Activated T-helper 2 cell treated with anti-CD3 and anti-CD28 coated beads, Interferon-gamma antibody, Interleukin-2, Interleukin-4, amounts not matched to agents 10 μg/mL and 5 μg/mL and 100 μg/mL, durations not matched to agents 14 hours and 24 hours and 36 hours (primary cell): Measurements from ENCODE around the gene POLR3G. TPM values are rescaled to one million over a fixed set of nuclear protein-coding genes. Genes with fewer than 3 reads are reported as not detected.

Experiments
- DNase-seq: peaks from one replicate; pipeline ENCODE4 v3.0.0; 2021; ENCODE audit warnings: low spot score
- H3K27ac Mint-ChIP-seq: one replicate; pipeline ENCODE4 v1.8.0; 2021; ENCODE audit warnings: mixed read lengths
- H3K27me3 Mint-ChIP-seq: one replicate; pipeline ENCODE4 v1.8.0; 2021; ENCODE audit warnings: low read depth, mixed read lengths
- H3K36me3 Mint-ChIP-seq: one replicate; pipeline ENCODE4 v1.8.0; 2021; ENCODE audit warnings: low read depth, mixed read lengths
- H3K4me1 Mint-ChIP-seq: one replicate; pipeline ENCODE4 v1.8.0; 2021; ENCODE audit warnings: low read depth, mixed read lengths
- H3K4me3 Mint-ChIP-seq: one replicate; pipeline ENCODE4 v1.8.0; 2021; ENCODE audit warnings: low read depth, mild to moderate bottlenecking, moderate library complexity, mixed read lengths
- H3K9me3 Mint-ChIP-seq: one replicate; pipeline ENCODE4 v1.8.0; 2021; ENCODE audit warnings: mixed read lengths
- intact Hi-C: fragments of 100-400 bp; cut with micrococcal nuclease; formaldehyde crosslinking; loops from one replicate; pipeline ENCODE4 v1.15.1; 2023
- total RNA-seq: library from RNA; stranded (reverse); gene quantifications from 2 replicates; pipeline ENCODE4 v1.2.3, GENCODE V29; 2022

The POLR3G gene, protein sequence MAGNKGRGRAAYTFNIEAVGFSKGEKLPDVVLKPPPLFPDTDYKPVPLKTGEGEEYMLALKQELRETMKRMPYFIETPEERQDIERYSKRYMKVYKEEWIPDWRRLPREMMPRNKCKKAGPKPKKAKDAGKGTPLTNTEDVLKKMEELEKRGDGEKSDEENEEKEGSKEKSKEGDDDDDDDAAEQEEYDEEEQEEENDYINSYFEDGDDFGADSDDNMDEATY
- 17.1 and 18.6 TPM in 2 replicates for total RNA-seq

DNA sequence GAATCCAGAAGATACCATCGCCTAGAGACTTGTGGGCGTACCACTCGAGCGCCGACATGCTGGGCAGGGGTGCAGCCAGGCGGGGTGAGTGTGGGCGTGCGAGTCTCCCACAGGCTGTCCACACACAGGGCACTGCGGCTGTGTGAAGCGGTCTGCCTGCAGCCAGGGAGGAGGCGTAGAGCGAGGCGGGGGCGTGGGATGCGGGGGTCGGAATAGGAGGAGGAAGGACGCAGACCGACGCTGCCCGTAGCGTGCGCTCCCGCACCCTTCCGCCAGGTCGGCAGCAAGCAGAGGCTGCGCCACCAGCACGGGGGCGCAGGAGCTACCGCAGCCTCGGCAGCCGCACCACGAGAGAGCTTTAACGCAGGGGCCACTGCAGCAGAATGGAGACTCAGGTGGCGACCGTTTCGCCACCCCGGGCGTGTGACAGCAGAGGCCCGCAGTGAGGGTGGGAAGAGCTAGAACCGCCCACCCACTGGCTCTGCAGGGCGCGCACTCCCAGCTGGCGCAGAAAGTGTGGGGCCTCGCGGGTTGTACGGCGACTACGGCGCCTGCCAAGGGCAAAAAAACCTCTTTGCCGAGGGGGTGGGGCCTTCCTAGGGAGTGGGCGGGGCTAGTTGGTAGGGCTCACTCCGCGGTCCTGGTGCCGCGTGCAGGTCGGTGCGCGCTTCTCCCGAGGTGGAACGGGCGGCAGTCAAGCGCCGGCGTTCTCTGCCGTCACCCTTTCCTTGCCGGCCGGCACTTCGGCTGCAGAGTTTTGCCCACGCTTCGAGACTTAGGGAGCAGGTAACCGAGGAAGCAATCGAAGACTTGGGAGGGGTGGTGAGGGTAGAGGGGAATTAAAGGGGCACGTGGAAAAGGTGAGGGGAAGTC lies at the start of gene POLR3G, which contains the start of gene MBLAC2:
POLR3G (plus strand) TSS at position 630 of the 873 bp plus-strand sequence. CDS start 10,704 bp downstream, outside the sequence.
MBLAC2 (minus strand) TSS at position 537 of the 873 bp plus-strand sequence; CDS start at position 58, 479 bp downstream.
- Mint-ChIP-seq H3K27me3 (no peaks in the 10 kb centered on the region), H3K36me3 (peaks cover 23% of the 10 kb centered on the region), H3K4me3 (peak within 1 kb of the TSS; percentile 90), H3K4me1 (peaks cover 35% of the 10 kb centered on the region), H3K27ac (peak within 1 kb of the TSS; percentile 87), H3K9me3 (no peaks in the 10 kb centered on the region)
- DNase-seq: peak; percentile 88
- intact Hi-C loops: loop anchor here (1.0 to 2.0 kb wide), 3 partner anchors 36 to 65 kb away; partner anchors contain the start of genes CETN3 and LYSMD3

DNA sequence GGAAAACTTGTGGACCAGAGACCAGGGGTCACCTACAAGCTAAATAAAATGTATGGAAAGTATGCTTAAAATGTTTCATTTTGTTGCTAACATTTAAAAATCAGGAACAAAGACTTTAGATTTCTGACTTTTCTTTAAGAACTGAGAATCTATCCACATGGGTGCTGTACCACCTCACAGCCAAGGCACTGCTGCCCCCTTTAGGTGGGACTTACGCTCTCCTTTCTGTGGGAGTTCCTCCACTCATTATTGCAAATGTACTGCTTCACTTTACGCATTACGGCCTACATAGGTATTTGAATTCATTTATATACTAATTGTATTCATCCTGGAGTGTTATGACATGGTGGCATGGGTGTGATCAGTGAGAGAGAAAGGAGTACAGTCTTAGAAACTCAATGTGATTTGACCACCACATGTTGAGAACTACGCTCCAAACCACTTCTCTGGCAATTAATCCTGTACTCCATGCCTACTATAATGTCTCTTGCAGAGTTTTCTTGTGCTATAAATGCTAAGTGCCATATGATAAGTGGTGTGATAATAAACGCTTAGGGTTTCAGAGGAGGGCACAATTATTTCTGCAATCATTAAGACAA lies 40.4 kb upstream of the POLR3G start:
- Mint-ChIP-seq H3K9me3 (no peaks in the 10 kb centered on the region), H3K4me3 (no peak overlapping the region), H3K27me3 (peaks cover 35% of the 10 kb centered on the region), H3K36me3 (no peaks in the 10 kb centered on the region), H3K4me1 (peaks cover 9% of the 10 kb centered on the region), H3K27ac (no peak overlapping the region)
- DNase-seq: no peak
- intact Hi-C loops: no loop called here

DNA sequence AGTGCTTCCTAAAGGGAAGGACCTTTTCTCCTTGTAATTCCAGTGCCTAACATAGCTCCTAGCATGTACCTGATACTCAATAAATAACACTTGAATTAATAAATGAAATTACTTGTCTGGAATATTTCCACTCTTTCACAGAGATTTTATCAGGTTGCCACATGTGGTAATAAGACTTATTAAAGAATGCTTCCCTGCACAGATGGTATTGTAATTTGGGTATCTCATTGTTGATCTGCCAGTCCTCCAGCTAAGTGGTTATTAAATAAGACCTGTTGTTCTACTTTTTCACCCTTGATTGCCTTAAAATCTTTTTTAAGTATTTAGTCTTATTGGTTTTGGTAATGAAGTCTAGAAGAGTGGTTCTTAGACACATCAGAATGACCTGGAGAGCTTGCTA lies 37.0 kb upstream of the POLR3G start:
- no peaks in the 10 kb centered on the region for H3K36me3 Mint-ChIP-seq
- H3K27ac Mint-ChIP-seq: no peak overlapping the region
- H3K9me3 Mint-ChIP-seq: no peaks in the 10 kb centered on the region
- DNase-seq: no peak
- peaks cover 23% of the 10 kb centered on the region for H3K27me3 Mint-ChIP-seq
- no peak overlapping the region for H3K4me3 Mint-ChIP-seq
- peaks cover 18% of the 10 kb centered on the region for H3K4me1 Mint-ChIP-seq
- intact Hi-C loops: loop anchor here (2.0 kb wide), 2 partner anchors 29 to 37 kb away; partner anchors contain the start of genes CETN3, MBLAC2 and POLR3G

DNA sequence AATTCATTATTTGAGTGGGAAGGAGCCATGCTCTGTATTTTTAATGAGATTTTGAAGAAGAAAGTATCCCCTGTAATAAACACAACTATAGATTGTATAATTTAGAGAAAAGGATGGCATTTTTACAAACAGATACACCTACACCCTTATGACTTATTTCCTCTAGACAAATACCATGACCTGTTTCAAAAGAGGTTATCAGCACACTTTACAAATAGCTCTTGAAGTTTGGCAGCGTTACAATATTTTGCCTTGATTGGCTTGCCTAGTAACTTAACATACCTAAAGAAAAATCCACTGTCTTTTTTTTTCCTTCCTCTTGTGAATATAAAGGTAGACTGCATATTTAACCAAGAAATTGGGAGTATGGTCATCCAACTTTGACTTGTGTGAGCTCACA lies 36.6 kb upstream of the POLR3G start:
- Mint-ChIP-seq H3K4me3 (no peak overlapping the region), H3K9me3 (no peaks in the 10 kb centered on the region), H3K27me3 (peaks cover 23% of the 10 kb centered on the region), H3K27ac (no peak overlapping the region), H3K36me3 (no peaks in the 10 kb centered on the region), H3K4me1 (peaks cover 18% of the 10 kb centered on the region)
- intact Hi-C loops: loop anchor here (2.0 kb wide), 2 partner anchors 29 to 37 kb away; partner anchors contain the start of genes CETN3, MBLAC2 and POLR3G
- no peak for DNase-seq

DNA sequence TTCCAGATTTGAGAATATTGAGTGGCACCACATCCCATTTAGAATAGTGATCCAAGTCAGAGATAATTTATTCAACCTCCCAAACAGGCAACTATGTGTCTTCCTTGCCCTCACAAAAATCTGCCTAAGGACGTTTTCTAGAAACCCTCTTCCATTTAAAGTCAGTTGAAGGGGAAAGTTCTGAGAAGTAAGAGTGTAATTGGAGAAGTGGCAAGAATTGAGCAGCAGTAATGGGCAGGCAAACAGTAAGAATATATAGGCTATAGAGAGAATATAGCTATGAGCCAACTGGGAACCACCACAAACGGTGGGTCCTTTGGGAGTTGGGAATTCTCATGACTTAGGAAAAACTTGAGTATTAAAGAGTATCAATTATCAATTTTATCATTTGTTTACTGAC lies 34.0 kb upstream of the POLR3G start:
- Mint-ChIP-seq H3K27me3 (peaks cover 19% of the 10 kb centered on the region), H3K4me3 (no peak overlapping the region), H3K9me3 (no peaks in the 10 kb centered on the region), H3K4me1 (peaks cover 18% of the 10 kb centered on the region), H3K36me3 (no peaks in the 10 kb centered on the region), H3K27ac (no peak overlapping the region)
- intact Hi-C loops: no loop called here
- no peak for DNase-seq

DNA sequence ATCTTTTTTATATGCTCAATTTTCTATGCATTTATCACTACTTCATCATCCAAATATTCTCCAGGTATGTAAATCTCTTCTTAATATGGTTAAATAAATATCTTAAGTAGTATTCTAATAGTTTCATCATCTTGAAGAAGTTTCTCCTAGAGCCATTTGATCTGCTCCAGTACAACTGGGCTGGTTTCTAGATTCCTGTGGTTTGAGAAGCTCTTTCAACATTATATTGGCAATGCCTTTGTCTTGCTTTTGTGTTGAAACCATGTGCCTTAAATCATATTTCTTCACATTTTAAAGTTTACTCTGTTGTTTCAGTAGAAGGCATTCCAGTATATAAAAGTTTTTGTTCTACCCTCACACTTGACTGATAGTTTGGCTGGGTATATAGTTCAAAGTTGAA lies 27.7 kb upstream of the POLR3G start:
- no peaks in the 10 kb centered on the region for H3K4me1 Mint-ChIP-seq
- H3K27me3 Mint-ChIP-seq: peaks cover 3% of the 10 kb centered on the region
- DNase-seq: no peak
- no peaks in the 10 kb centered on the region for H3K9me3 Mint-ChIP-seq
- no peak overlapping the region for H3K27ac Mint-ChIP-seq
- intact Hi-C loops: no loop called here
- H3K36me3 Mint-ChIP-seq: no peaks in the 10 kb centered on the region
- no peak overlapping the region for H3K4me3 Mint-ChIP-seq

DNA sequence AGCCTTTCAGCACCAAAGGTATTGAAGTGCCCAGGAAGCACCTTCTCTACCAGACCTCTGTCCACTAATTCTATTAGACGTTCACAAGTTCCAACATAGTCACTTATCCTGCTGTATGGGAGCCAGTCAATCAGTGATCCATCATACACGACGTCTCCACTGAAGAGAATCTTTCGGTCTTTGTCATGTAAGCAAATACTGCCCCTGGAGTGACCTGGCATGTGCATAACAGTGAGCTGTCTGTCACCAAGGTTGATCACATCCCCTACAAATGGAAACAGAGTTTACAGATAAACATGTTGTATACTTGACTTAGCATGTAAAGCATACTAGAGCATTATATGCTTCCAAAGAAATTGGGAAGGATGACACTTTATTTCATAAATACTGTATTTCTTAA lies 13.4 kb upstream of the POLR3G start:
- H3K4me1 Mint-ChIP-seq: no peaks in the 10 kb centered on the region
- H3K36me3 Mint-ChIP-seq: no peaks in the 10 kb centered on the region
- no peak for DNase-seq
- H3K27ac Mint-ChIP-seq: no peak overlapping the region
- H3K27me3 Mint-ChIP-seq: no peaks in the 10 kb centered on the region
- H3K4me3 Mint-ChIP-seq: no peak overlapping the region
- no peaks in the 10 kb centered on the region for H3K9me3 Mint-ChIP-seq
- intact Hi-C loops: no loop called here

DNA sequence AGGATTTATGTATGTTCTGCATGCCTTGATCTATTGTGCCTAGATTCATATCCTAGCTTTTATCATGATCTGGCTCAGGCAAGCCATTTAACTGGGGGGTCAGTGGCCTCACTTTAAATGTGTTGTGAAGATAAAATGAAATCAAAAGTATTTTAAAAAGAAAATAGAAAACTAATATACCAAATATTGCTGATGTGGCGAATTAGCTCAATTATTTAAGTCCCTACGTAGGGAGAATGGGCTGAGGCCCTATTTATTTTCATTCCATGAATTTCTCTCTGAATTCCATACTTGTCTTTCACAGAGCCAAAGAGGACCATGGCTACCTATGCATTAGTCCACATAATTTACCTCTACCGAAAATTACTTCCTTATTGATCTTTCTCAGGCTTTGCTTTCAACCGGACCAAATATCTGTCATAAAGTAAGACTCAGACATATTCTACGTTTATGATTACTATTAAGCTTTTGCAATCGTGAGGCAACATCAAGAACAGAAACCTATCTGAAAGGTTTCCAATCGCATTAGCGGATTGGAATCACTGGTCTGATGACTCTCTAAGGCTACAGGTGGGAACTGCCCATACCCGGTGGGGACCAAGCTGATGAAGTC lies 1.8 kb upstream of the POLR3G start:
- no peaks in the 10 kb centered on the region for H3K27me3 Mint-ChIP-seq
- peaks cover 35% of the 10 kb centered on the region for H3K4me1 Mint-ChIP-seq
- H3K9me3 Mint-ChIP-seq: peaks cover 6% of the 10 kb centered on the region
- H3K36me3 Mint-ChIP-seq: peaks cover 37% of the 10 kb centered on the region
- no peak for DNase-seq
- H3K27ac Mint-ChIP-seq: peak overlapping the region; percentile 87
- H3K4me3 Mint-ChIP-seq: peak overlapping the region; percentile 90
- intact Hi-C loops: no loop called here

DNA sequence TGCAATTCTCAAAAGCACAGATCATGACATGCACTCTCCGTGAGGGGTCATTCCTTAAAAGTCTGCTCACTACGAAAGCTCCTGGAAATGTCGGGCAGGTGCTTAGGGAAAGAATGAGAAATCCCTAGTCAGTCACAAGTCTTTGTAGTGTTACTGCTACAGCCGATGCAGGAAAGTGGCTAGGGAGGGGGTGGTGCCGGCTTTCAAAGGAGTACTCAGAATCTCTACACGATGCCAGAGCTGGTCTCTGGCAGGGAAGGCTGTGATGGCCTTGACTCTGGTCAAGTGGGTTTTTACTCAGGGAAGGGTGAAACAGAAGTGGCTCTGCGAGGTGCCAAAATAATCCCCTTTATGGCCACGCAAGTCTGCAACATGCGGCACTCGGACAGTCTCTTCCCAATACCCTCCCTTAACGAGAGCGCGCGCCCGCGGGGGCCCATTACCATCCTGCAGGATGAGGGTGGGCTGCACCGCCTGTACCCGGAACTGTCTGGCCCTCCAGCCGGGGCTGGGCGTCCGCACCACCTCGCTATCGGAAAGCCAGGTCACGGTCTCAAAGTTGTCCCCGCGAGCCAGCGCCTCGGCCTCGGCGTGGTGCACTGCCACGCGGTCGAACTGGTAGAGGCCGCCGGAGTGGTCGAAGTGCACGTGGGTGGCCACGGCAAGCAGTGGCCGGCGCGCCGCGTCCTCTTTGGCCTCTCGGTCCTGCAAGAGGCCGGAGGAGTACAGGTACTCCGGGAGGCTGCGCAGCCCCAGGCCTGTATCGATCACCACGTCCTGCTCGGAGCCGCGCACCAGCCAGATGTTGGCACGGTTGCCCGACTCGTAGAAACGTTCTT lies 1.0 kb upstream of the POLR3G start:
- Mint-ChIP-seq H3K36me3 (peaks cover 31% of the 10 kb centered on the region), H3K27me3 (no peaks in the 10 kb centered on the region), H3K4me3 (peak overlapping the region; percentile 90), H3K9me3 (no peaks in the 10 kb centered on the region), H3K27ac (peak overlapping the region; percentile 87), H3K4me1 (peaks cover 35% of the 10 kb centered on the region)
- intact Hi-C loops: loop anchor here (1.0 to 2.0 kb wide), 3 partner anchors 35 to 64 kb away; partner anchors contain the start of genes CETN3 and LYSMD3
- DNase-seq: peak; percentile 13

DNA sequence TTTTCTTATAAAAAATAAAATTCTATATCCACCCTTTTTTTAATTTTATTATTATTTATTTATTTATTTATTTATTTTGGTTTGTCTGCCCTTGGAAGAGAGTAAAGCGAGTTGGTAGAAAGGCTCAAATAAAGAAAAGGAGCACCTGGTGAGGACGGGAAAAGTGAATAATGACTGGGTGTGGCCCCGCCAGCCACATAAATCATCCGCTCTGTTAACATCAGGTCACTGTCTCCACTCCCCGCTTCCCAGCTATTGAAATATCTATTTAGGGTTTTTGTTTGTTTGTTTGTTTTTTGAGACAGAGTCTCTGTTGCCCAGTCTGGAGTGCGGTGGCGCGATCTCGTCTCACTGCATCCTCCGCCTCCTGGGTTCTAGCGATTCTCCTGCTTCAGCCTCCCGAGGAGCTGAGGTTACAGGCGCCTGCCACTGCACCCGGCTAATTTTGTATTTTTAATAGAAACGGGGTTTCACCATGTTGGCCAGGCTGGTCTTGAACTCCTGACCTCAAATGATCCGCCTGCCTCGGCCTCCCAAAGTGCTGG lies 844 bp downstream of the POLR3G start:
- H3K9me3 Mint-ChIP-seq: no peaks in the 10 kb centered on the region
- peaks cover 35% of the 10 kb centered on the region for H3K4me1 Mint-ChIP-seq
- DNase-seq: no peak
- H3K4me3 Mint-ChIP-seq: peak overlapping the region; percentile 90
- intact Hi-C loops: loop anchor here (2.0 kb wide), 1 partner anchor 37 kb away; no protein-coding TSS in a partner anchor
- peaks cover 13% of the 10 kb centered on the region for H3K36me3 Mint-ChIP-seq
- no peak overlapping the region for H3K27ac Mint-ChIP-seq
- H3K27me3 Mint-ChIP-seq: no peaks in the 10 kb centered on the region

DNA sequence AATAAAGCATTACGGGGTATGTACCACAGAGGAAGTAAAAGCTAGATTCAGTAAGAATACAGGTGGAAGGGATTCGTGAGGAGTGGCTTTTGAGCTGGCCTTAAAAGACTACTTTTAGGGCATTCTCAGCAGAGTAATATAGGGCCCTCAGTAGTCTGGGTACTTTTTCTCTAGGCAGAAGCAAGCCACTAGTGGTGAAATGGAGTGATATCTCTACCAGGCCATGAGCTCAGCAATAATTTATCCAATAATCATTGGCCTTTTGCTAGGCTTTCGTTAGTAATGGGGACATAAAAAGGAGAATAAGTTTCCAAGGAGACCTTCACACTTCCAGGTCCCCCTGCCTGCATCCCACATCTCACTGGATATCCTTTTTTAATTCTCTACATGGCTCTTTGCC lies 1.7 kb downstream of the POLR3G start:
- Mint-ChIP-seq H3K9me3 (no peaks in the 10 kb centered on the region), H3K27me3 (no peaks in the 10 kb centered on the region), H3K36me3 (peaks cover 4% of the 10 kb centered on the region), H3K4me1 (peaks cover 30% of the 10 kb centered on the region), H3K4me3 (no peak overlapping the region), H3K27ac (no peak overlapping the region)
- intact Hi-C loops: no loop called here
- no peak for DNase-seq
